22Rv1 (cell line): ENCODE data around the gene GNG12.

Experiments used
- H3K27ac ChIP-seq: fragments of 450-650 bp; 2 replicates; pipeline ENCODE4 v1.5.1; 2017
- CTCF ChIP-seq: fragments of 450-650 bp; IDR thresholded peaks from 2 replicates; pipeline ENCODE4 v1.5.1; 2017; ENCODE audit warnings: mild to moderate bottlenecking
- ZFX ChIP-seq: fragments of 450-650 bp; IDR thresholded peaks from 2 replicates; pipeline ENCODE4 v1.6.1; 2017; ENCODE audit warnings: antibody characterized with exemption, borderline replicate concordance

GNG12 gene

GRCh38 chr1:67825591-67825990, 7.7 kb downstream of the GNG12 start:
- no peak overlapping the region for H3K27ac ChIP-seq
- TF ChIP-seq CTCF (no peak), ZFX (no peak)

GRCh38 chr1:67824766-67825165, 8.5 kb downstream of the GNG12 start:
- no peak overlapping the region for H3K27ac ChIP-seq
- no peak for TF ChIP-seq ZFX
- no peak for TF ChIP-seq CTCF

- no peak overlapping the region for H3K27ac ChIP-seq
- TF ChIP-seq ZFX (no peak), CTCF (no peak)
Measured at GRCh38 chr1:67823615-67824014, 9.7 kb downstream of the GNG12 start.

- no peak overlapping the region for H3K27ac ChIP-seq
- no peak for TF ChIP-seq ZFX
- TF ChIP-seq CTCF = no peak
Measured at GRCh38 chr1:67821263-67821662, 12.0 kb downstream of the GNG12 start.

GRCh38 chr1:67818725-67819301, 14.5 kb downstream of the GNG12 start:
- TF ChIP-seq CTCF = no peak
- no peak for TF ChIP-seq ZFX
- no peak overlapping the region for H3K27ac ChIP-seq

- TF ChIP-seq ZFX (no peak), CTCF (no peak)
- no peak overlapping the region for H3K27ac ChIP-seq
Measured at GRCh38 chr1:67818162-67818561, 15.1 kb downstream of the GNG12 start.

GRCh38 chr1:67817319-67817718, 15.9 kb downstream of the GNG12 start:
- no peak overlapping the region for H3K27ac ChIP-seq
- TF ChIP-seq ZFX (no peak), CTCF (no peak)
